22Rv1 (cell line): ENCODE results near the gene ALDH9A1.
"Not testable (repeated sequence)": the region's sequence is repeated elsewhere in the genome, so short reads cannot be mapped to it uniquely, and the experiment has no call there.

Source experiments
- H3K27ac ChIP-seq: fragments of 450-650 bp; 2 replicates; pipeline ENCODE4 v1.5.1; 2017
- CTCF ChIP-seq: fragments of 450-650 bp; IDR thresholded peaks from 2 replicates; pipeline ENCODE4 v1.5.1; 2017; ENCODE audit warnings: mild to moderate bottlenecking
- ZFX ChIP-seq: fragments of 450-650 bp; IDR thresholded peaks from 2 replicates; pipeline ENCODE4 v1.6.1; 2017; ENCODE audit warnings: antibody characterized with exemption, borderline replicate concordance

Gene ALDH9A1

GRCh38 chr1:165671526-165671925 is 26.8 kb downstream of the ALDH9A1 start:
- no peak overlapping the region for H3K27ac ChIP-seq
- TF ChIP-seq ZFX (no peak), CTCF (no peak)

GRCh38 chr1:165668184-165668583 is 30.2 kb downstream of the ALDH9A1 start:
- no peak overlapping the region for H3K27ac ChIP-seq
- TF ChIP-seq ZFX (no peak), CTCF (no peak)

- H3K27ac ChIP-seq: no peak overlapping the region
- no peak for TF ChIP-seq CTCF
- TF ChIP-seq ZFX: no peak
These were observed 32.1 kb downstream of the ALDH9A1 start for GRCh38 chr1:165666152-165666825.

- H3K27ac ChIP-seq: no peak overlapping the region
- no peak for TF ChIP-seq ZFX
- TF ChIP-seq CTCF: no peak
These were observed 36.2 kb downstream of the ALDH9A1 start for GRCh38 chr1:165662186-165662585.

GRCh38 chr1:165661703-165662102 is 36.7 kb downstream of the ALDH9A1 start:
- no peak for TF ChIP-seq CTCF
- H3K27ac ChIP-seq: no peak overlapping the region

GRCh38 chr1:165659581-165659895 is 38.8 kb downstream of the ALDH9A1 start:
- TF ChIP-seq CTCF: no peak
- TF ChIP-seq ZFX: no peak
- no peak overlapping the region for H3K27ac ChIP-seq

- H3K27ac ChIP-seq: not testable (repeated sequence)
These were observed 39.4 kb downstream of the ALDH9A1 start for GRCh38 chr1:165658766-165659580.
